ENCODE results near the gene THBS2. TPM values are rescaled to one million over a fixed set of nuclear protein-coding genes. Genes with fewer than 3 reads are reported as not detected.

The THBS2 gene
- total and polyA plus RNA-seq, 2 of the 8 experiments (the other 6 are each of a cell fraction or from before 2014, with no cell fraction given), result 11.0 to 22.5 TPM

- H2BK5ac ChIP-seq (ENCODE audit: low read depth, low read length), result no peak overlapping the region
- no peaks in the 10 kb centered on the region for H3K23me2 ChIP-seq (ENCODE audit: low read depth, low read length)
- no peak overlapping the region for H4K91ac ChIP-seq (replicated peaks; ENCODE audit: insufficient read length, low read length)
- H4K20me1 ChIP-seq (replicated peaks in 1 of 2; ENCODE audit: control insufficient read depth in 1 of 2, insufficient read depth in 2 of 2, low read length in 2 of 2), result no peaks in the 10 kb centered on the region
- H2AK5ac ChIP-seq (ENCODE audit: low read depth, low read length), result no peak overlapping the region
- H3K56ac ChIP-seq (replicated peaks; ENCODE audit: insufficient read length, low read depth, low read length), result no peak overlapping the region
- ChIA-PET POLR2A (ENCODE audit: partially characterized antibody) (no interaction called here), CTCF (ENCODE audit: partially characterized antibody) (no interaction called here)
- no peak overlapping the region for H4K8ac ChIP-seq (ENCODE audit: extremely low read depth, insufficient read depth, low read length)
- no peak overlapping the region for H3K14ac ChIP-seq (ENCODE audit: insufficient read length)
- H3K4ac ChIP-seq (replicated peaks; ENCODE audit: insufficient read length, low read depth, low read length), result no peak overlapping the region
- H3K23ac ChIP-seq (ENCODE audit: insufficient read length), result no peak overlapping the region
- TF ChIP-seq MAX (IDR thresholded peaks at IDR 0.05) (no peak), RAD21 (IDR thresholded peaks at IDR 0.05 in 1 of 2, conservative IDR thresholded peaks at IDR 0.05 in 1 of 2; ENCODE audit: low read depth in 2 of 2, low read length in 2 of 2) (no peak), EZH2 (IDR thresholded peaks at IDR 0.05; ENCODE audit: low read depth, low read length, severe bottlenecking) (no peak), TEAD4 (IDR thresholded peaks at IDR 0.05; ENCODE audit: low read depth, low read length) (no peak), RFX5 (IDR thresholded peaks at IDR 0.05; ENCODE audit: borderline replicate concordance, low read depth, low read length) (no peak), BCL11A (IDR thresholded peaks at IDR 0.05; ENCODE audit: low read depth in 2 of 2, low read length in 2 of 2) (no peak), SP4 (IDR thresholded peaks at IDR 0.05; ENCODE audit: low read length) (no peak), SIX5 (IDR thresholded peaks at IDR 0.05; ENCODE audit: low read depth, low read length) (no peak), CTBP2 (IDR thresholded peaks at IDR 0.05; ENCODE audit: borderline replicate concordance, insufficient read depth, insufficient read length, low read length) (no peak), CHD2 (IDR thresholded peaks at IDR 0.05; ENCODE audit: low read length) (no peak)
- DNase-seq (ENCODE audit: low read depth in 1 of 2, low spot score in 2 of 2) (peak in 1 of 2 experiments; percentile 11), FAIRE-seq (no peak)
- no peak overlapping the region for H2BK120ac ChIP-seq (replicated peaks; ENCODE audit: low read depth, low read length)
- no peaks in the 10 kb centered on the region for H3K79me2 ChIP-seq (ENCODE audit: control insufficient read depth in 1 of 2, insufficient read depth in 2 of 2, low read length in 2 of 2)
- H3K27ac ChIP-seq (ENCODE audit: low read depth, low read length), result no peak overlapping the region
- H2BK20ac ChIP-seq (ENCODE audit: low read length), result no peak overlapping the region
- no peak overlapping the region for H3K4me3 ChIP-seq (ENCODE audit: extremely low read depth in 1 of 4, insufficient read depth in 2 of 4, low read depth in 3 of 4, low read length in 4 of 4)
- no peaks in the 10 kb centered on the region for H3K36me3 ChIP-seq (ENCODE audit: control insufficient read depth in 2 of 4, insufficient read depth in 4 of 4, low read length in 3 of 4)
- H3K79me1 ChIP-seq (ENCODE audit: low read depth, low read length), result no peaks in the 10 kb centered on the region
- no peak overlapping the region; the same call in 1 of the 2 replicates for H2BK15ac ChIP-seq (ENCODE audit: low read length)
- H2BK12ac ChIP-seq (ENCODE audit: low read depth, low read length), result no peak overlapping the region
- no peaks in the 10 kb centered on the region for H3K9me3 ChIP-seq (ENCODE audit: insufficient read depth in 2 of 2, low read depth in 1 of 2, low read length in 1 of 2)
- no peak overlapping the region; the same call in 1 of the 2 replicates for H3K18ac ChIP-seq (ENCODE audit: extremely low read depth, low read length)
- no peak overlapping the region for H3K4me2 ChIP-seq (ENCODE audit: insufficient read depth in 1 of 2, low read depth in 2 of 2, low read length in 2 of 2)
- no peaks in the 10 kb centered on the region for H3K4me1 ChIP-seq (replicated peaks in 1 of 4; ENCODE audit: control insufficient read depth in 3 of 4, insufficient read depth in 4 of 4, low read length in 3 of 4)
- H3K27me3 ChIP-seq (replicated peaks in 1 of 4; ENCODE audit: control insufficient read depth in 3 of 4, extremely low read depth in 1 of 4, insufficient read depth in 3 of 4, low read length in 3 of 4), result no peaks in the 10 kb centered on the region
- H2AFZ ChIP-seq (ENCODE audit: low read length), result no peak overlapping the region
- H4K5ac ChIP-seq (ENCODE audit: insufficient read length, low read depth, low read length), result no peak overlapping the region
- H3K9ac ChIP-seq (replicated peaks in 1 of 4; ENCODE audit: extremely low read depth in 1 of 4, low read depth in 3 of 4, low read length in 3 of 4), result no peak overlapping the region
Measured at GRCh38 chr6:169302255-169302654, 48.6 kb upstream of the THBS2 start.

Data from H1 (cell line).